BE2C (cell line): ENCODE data around the gene KSR2.

Experiments
- DNase-seq: peaks from one replicate; pipeline ENCODE4 v3.0.0-alpha.2; 2020
- H3K27me3 ChIP-seq: fragments of 250-450 bp; sonication (Bioruptor Pico); 2 replicates; pipeline ENCODE4 v1.5.1; 2020; ENCODE audit warnings: mild to moderate bottlenecking
- H3K36me3 ChIP-seq: fragments of 250-450 bp; sonication (Bioruptor Pico); 2 replicates; pipeline ENCODE4 v1.5.1; 2020; ENCODE audit warnings: mild to moderate bottlenecking
- H3K4me1 ChIP-seq: fragments of 250-450 bp; sonication (Bioruptor Pico); 2 replicates; pipeline ENCODE4 v1.5.1; 2020
- H3K4me3 ChIP-seq: 2 replicates; pipeline ENCODE4 v1.5.1; 2011; ENCODE audit warnings: low read depth, low read length
- H3K9me3 ChIP-seq: fragments of 250-450 bp; sonication (Bioruptor Pico); 2 replicates; pipeline ENCODE4 v1.5.1; 2020
- TF ChIP-seq, protein P1 (sequence below): IDR thresholded peaks from 2 replicates; pipeline ENCODE4 v1.5.1; 2012; ENCODE audit warnings: mild to moderate bottlenecking, low read depth, low read length

Gene KSR2

DNA sequence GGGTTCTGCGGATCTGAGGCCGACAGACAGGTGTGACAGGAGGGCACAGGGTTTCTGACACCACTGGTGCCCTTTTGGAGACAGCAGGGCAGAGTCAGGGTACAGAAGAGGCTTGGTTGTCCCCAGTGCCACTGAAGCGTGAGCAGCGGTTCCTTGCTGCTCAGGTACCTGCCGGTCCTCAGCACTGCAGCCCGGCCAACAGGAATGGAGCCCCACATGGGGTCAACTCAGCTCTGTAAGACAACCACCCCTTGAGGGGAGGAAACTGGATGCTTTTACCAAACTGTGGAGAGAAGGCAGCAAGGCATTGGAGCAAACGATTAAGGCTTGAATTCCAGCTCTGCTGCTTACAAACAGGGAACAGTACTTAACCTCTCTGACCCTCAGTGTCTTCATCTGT, 361.0 kb downstream of the KSR2 start:
- TF ChIP-seq, protein P1, sequence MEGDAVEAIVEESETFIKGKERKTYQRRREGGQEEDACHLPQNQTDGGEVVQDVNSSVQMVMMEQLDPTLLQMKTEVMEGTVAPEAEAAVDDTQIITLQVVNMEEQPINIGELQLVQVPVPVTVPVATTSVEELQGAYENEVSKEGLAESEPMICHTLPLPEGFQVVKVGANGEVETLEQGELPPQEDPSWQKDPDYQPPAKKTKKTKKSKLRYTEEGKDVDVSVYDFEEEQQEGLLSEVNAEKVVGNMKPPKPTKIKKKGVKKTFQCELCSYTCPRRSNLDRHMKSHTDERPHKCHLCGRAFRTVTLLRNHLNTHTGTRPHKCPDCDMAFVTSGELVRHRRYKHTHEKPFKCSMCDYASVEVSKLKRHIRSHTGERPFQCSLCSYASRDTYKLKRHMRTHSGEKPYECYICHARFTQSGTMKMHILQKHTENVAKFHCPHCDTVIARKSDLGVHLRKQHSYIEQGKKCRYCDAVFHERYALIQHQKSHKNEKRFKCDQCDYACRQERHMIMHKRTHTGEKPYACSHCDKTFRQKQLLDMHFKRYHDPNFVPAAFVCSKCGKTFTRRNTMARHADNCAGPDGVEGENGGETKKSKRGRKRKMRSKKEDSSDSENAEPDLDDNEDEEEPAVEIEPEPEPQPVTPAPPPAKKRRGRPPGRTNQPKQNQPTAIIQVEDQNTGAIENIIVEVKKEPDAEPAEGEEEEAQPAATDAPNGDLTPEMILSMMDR = no peak
- Histone ChIP-seq H3K27me3 (no peaks in the 10 kb centered on the region), H3K4me1 (no peaks in the 10 kb centered on the region), H3K4me3 (no peak overlapping the region), H3K36me3 (no peaks in the 10 kb centered on the region), H3K9me3 (no peaks in the 10 kb centered on the region)
- DNase-seq = no peak

GRCh38 chr12:117606945-117607344, 361.8 kb downstream of the KSR2 start:
- Histone ChIP-seq H3K36me3 (no peaks in the 10 kb centered on the region), H3K4me3 (no peak overlapping the region), H3K9me3 (no peaks in the 10 kb centered on the region)

GRCh38 chr12:117606024-117606423, 362.8 kb downstream of the KSR2 start:
- TF ChIP-seq, protein P1 = no peak
- no peaks in the 10 kb centered on the region for H3K27me3 ChIP-seq

More at GRCh38 chr12:117606945-117607344, 361.8 kb downstream of the KSR2 start:
- TF ChIP-seq, protein P1 = no peak
- no peaks in the 10 kb centered on the region for H3K27me3 ChIP-seq
- no peaks in the 10 kb centered on the region for H3K4me1 ChIP-seq
- DNase-seq = no peak

GRCh38 chr12:117603316-117604113, 365.3 kb downstream of the KSR2 start:
- TF ChIP-seq, protein P1 = no peak; the same call in 1 of the 2 replicates
- no peaks in the 10 kb centered on the region for H3K27me3 ChIP-seq
- H3K9me3 ChIP-seq = no peaks in the 10 kb centered on the region
- H3K36me3 ChIP-seq = no peaks in the 10 kb centered on the region
- no peak for DNase-seq
- H3K4me1 ChIP-seq = no peaks in the 10 kb centered on the region
- H3K4me3 ChIP-seq = no peak overlapping the region

More at GRCh38 chr12:117606024-117606423, 362.8 kb downstream of the KSR2 start:
- no peaks in the 10 kb centered on the region for H3K36me3 ChIP-seq
- no peaks in the 10 kb centered on the region for H3K9me3 ChIP-seq
- no peaks in the 10 kb centered on the region for H3K4me1 ChIP-seq
- DNase-seq = no peak
- H3K4me3 ChIP-seq = no peak overlapping the region

DNA sequence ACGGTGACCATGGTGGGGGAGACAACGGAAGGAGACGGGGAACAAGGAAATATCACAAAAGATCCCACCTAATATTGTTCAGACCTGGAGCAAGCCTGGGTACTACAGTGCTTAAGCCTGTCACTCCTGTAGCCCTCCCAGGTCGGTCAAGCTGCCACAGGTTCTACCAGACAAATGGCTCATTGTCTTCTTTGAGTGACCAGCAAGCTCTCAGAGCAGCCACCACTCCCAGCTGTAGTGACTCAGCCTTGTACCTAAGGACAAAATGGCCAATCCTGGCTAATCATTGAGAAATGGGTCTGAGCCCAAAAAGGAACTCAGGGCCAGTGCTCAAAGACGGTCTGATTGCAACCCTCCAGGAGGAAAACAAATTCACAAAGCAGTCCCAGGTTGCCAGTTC, 368.9 kb downstream of the KSR2 start:
- DNase-seq = no peak

DNA sequence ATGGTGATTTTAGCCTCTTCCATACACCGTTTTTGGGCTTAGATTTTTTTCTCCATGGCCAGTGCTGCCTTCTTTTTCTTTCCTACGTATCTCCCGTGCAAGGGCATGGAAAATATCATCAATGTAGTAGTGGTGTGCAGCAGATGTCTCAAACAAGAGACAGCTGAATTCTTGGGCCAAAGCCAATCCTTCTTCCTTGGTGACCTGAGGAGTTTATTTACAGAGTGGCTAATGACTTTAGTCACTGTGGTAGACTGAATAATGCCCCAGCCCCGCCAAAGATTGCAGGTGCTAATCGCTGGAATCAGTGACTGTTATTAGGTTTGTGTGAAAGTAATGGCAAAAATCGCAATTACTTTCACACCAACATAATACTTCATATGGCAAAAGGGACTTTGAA, 371.8 kb downstream of the KSR2 start:
- no peaks in the 10 kb centered on the region for H3K27me3 ChIP-seq
- no peaks in the 10 kb centered on the region for H3K36me3 ChIP-seq
- TF ChIP-seq, protein P1 = no peak
- DNase-seq = no peak
- no peaks in the 10 kb centered on the region for H3K9me3 ChIP-seq
- no peaks in the 10 kb centered on the region for H3K4me1 ChIP-seq
- H3K4me3 ChIP-seq = no peak overlapping the region

More for the DNA sequence above, 368.9 kb downstream of the KSR2 start:
- H3K27me3 ChIP-seq = no peaks in the 10 kb centered on the region
- H3K4me1 ChIP-seq = no peaks in the 10 kb centered on the region
- no peak overlapping the region for H3K4me3 ChIP-seq
- H3K36me3 ChIP-seq = no peaks in the 10 kb centered on the region
- TF ChIP-seq, protein P1 = no peak
- H3K9me3 ChIP-seq = no peaks in the 10 kb centered on the region
